Transverse colon (tissue), 4 donors: Measurements from ENCODE around the gene BRI3. TPM values are rescaled to one million over a fixed set of nuclear protein-coding genes. Genes with fewer than 3 reads are reported as not detected.

Experiments
- DNase-seq: peaks from one replicate; pipeline ENCODE4 v3.0.0-alpha.2; 2019
- H3K27ac ChIP-seq, 4 donors: fragments of 200-600 bp; sonication (generic); 2 replicates each; pipeline ENCODE4 v1.5.1; 2016 to 2018; ENCODE audit warnings: inconsistent platforms in 4 of 4
- H3K27me3 ChIP-seq: fragments of 200-600 bp; sonication (generic); 2 replicates; pipeline ENCODE4 v1.5.1; 2017; ENCODE audit warnings: inconsistent platforms
- H3K36me3 ChIP-seq, 4 donors: fragments of 200-600 bp; sonication (generic); 2 replicates each; pipeline ENCODE4 v1.5.1; 2017 to 2019; ENCODE audit warnings: inconsistent platforms in 4 of 4
- H3K4me1 ChIP-seq, 4 donors: fragments of 200-600 bp; sonication (generic); 2 replicates each; pipeline ENCODE4 v1.5.1; 2017 to 2020; ENCODE audit warnings: inconsistent platforms in 4 of 4
- H3K4me3 ChIP-seq, 4 donors: fragments of 200-600 bp; sonication (generic); 1 replicate in 1 of 4; 2 replicates in 3 of 4; pipeline versions ENCODE4 v1.5.1 to v1.6.1; 2017 to 2019; ENCODE audit warnings: inconsistent platforms in 4 of 4
- H3K9me3 ChIP-seq, 2 donors: fragments of 200-600 bp; sonication (generic); 2 replicates each; pipeline ENCODE4 v1.5.1; 2017 to 2019; ENCODE audit warnings: inconsistent platforms in 2 of 2
- CTCF ChIP-seq, 5 experiments: fragments of 200-600 bp in 3 of 5; fragments of 450-650 bp in 2 of 5; sonication (generic) in 3 of 5; IDR thresholded peaks; 1 replicate in 2 of 5; 2 replicates in 3 of 5; pipeline ENCODE4 v1.5.1; 2016 to 2017; ENCODE audit warnings: antibody characterized with exemption in 5 of 5, inconsistent platforms in 3 of 5, mild to moderate bottlenecking in 2 of 5, moderate library complexity in 1 of 5
- EP300 ChIP-seq: sonication (generic); formaldehyde crosslinking; IDR thresholded peaks from one replicate; pipeline ENCODE4 v1.6.1; 2017; ENCODE audit warnings: antibody characterized with exemption, low read depth
- POLR2A ChIP-seq: fragments of 450-650 bp; IDR thresholded peaks from one replicate; pipeline ENCODE4 v1.6.1; 2016; ENCODE audit warnings: antibody characterized with exemption, mild to moderate bottlenecking, moderate library complexity
- POLR2AphosphoS5 ChIP-seq, 3 donors: sonication (generic); formaldehyde crosslinking; IDR thresholded peaks; one replicate each; pipeline ENCODE4 v1.6.1; 2016; ENCODE audit warnings: antibody characterized with exemption in 3 of 3
- WGBS, 2 donors: methylation state at CpG; one replicate each; pipeline ENCODE4 v1.1.5; 2018; ENCODE audit warnings: low coverage in 1 of 2; 5-methylcytosine and 5-hydroxymethylcytosine counted together
- in situ Hi-C, 4 donors: fragments of 200-750 bp; cut with MboI; loops; one replicate each; pipeline versions ENCODE4 v1.15.0 to v1.15.1; 2017; ENCODE audit warnings: low sequenced_read_pairs in 3 of 4, low pct_ligation_motif_present in 1 of 4, low pct_unique_long_range_greater_than_20kb in 1 of 4
- intact Hi-C: fragments of 100-400 bp; cut with DNase I; formaldehyde crosslinking; loops from one replicate; pipeline ENCODE4 v1.15.1; 2023; ENCODE audit warnings: low total_unique reads
- total RNA-seq, 4 donors: library from RNA; depleted of rRNA; stranded (reverse); fragments of >200 nt; gene quantifications; one replicate each; pipeline ENCODE4 v1.1.0, GENCODE V29; 2016

BRI3 gene
- total RNA-seq, 4 donors from 2014 or later, result 9.8 to 87.5 (median 51.5) TPM

DNA sequence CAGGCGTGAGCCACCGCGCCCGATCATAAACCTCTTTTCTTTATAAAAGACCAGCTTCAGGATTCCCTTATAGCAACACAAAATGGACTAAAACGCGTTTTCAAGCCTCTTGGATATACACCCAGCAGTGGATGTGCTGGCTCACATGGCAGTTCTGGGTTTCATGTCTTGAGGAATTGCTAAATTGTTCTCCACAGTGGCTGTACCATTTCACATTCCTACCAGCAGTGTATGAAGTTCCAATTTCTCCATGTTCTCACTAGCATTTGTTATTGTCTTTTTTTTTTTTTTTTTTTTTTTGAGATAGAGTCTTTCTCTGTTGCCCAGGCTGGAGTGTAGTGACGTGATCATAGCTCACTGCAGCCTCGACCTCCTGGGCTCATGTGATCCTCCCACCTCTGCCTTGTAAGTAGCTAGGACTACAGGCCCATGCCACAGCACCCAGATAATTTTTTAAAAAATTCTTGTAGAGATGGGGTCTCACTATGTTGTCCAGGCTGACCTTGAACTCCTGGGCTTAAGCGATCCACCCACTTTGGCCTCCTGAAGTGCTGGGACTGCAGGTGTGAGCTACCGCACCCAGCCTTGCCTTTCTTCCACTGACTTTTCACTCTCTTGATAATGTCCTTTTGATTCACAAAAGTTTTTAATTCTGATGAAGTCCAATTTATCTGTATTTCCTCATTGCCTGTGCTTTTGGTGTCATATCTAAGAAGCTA is 46.9 kb upstream of the BRI3 start:
- TF ChIP-seq POLR2AphosphoS5 (IDR thresholded peaks at IDR 0.05) (no peak), CTCF (IDR thresholded peaks at IDR 0.05) (no peak), EP300 (no peak), POLR2A (no peak)
- H3K4me3 ChIP-seq, result no peak overlapping the region
- no peaks in the 10 kb centered on the region for H3K27me3 ChIP-seq
- intact Hi-C loops (no loop called here), in situ Hi-C loops (no loop called here)
- no peak for DNase-seq
- H3K27ac ChIP-seq, result no peak overlapping the region
- H3K36me3 ChIP-seq, result no peaks in the 10 kb centered on the region
- 92 to 96% methylated on average over 10 of the region's 10 CpGs for WGBS, 2 donors
- no peaks in the 10 kb centered on the region for H3K4me1 ChIP-seq
- no peaks in the 10 kb centered on the region for H3K9me3 ChIP-seq

DNA sequence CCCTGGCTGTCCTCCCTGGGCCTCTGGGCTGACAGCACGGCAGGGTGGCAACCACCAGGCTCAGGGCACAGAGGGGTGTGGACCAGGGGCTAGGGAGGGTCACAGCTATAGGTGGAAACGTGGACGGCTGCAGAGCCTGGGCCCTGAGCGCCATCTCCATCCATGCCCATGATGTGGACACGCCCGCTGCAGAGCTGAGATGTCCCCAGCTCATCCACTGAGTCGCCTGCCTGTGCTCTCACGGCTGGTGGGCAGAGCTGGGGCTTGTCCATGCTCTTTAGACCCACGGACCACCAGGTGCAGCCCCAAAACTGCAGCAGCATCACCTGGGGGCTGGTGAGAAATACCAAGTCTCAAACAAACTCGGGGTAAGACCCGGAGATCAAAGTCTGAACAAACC is 45.6 kb upstream of the BRI3 start:
- TF ChIP-seq EP300 (no peak), CTCF (IDR thresholded peaks at IDR 0.05) (no peak), POLR2A (no peak), POLR2AphosphoS5 (IDR thresholded peaks at IDR 0.05) (no peak)
- DNase-seq, result no peak
- Histone ChIP-seq H3K4me3 (no peak overlapping the region), H3K4me1 (no peaks in the 10 kb centered on the region), H3K27me3 (no peaks in the 10 kb centered on the region), H3K36me3 (no peaks in the 10 kb centered on the region), H3K27ac (no peak overlapping the region), H3K9me3 (no peaks in the 10 kb centered on the region)
- in situ Hi-C loops (no loop called here), intact Hi-C loops (no loop called here)
- WGBS, 2 donors, result 80 to 99% methylated on average over 1 to 11 of the region's 11 CpGs

DNA sequence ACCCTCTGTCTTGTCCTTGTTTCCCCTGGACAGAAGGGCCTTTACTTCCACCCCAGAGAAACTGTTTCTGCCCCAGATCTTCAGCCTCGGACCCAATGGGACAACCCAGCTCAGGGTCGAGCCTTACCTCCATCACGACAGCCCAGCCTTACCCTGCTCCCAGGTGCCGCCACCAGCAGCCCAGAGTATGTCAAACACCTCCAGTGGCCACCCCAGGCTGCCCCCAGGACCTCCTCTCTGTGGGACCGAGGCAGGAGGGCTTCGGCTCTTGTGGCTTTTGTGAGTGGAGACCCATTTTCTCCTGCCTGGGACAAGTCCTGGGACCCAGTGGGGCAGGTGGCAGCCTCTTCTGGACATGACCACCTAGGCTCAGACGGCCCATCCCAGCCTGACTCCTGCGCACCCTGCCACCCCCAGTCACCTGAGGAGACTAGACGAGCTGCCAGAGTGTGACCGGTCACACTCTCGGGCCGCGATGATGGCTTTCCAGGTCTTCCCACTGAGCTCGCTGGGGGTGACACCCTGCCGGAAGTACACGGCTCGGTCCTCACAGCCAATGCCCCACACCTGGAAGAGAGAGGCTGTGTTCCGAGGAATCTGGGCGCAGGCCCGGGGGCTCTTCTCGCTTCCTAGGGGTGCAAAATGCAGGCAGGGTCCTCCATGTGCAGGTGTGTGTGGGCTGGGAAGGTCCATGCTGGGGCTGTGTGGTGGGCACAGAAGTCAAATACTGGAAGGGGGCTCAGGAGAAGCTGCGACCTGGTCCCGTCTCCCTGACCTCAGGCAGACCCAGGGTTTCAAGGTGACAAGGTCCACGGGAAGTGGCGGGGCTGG is 44.9 kb upstream of the BRI3 start:
- H3K36me3 ChIP-seq, result no peaks in the 10 kb centered on the region
- DNase-seq, result no peak
- WGBS, 2 donors, result 95% methylated on average over 25 of the region's 25 CpGs; no CpG with 5 or more reads in 1 of the 2 donors
- no peaks in the 10 kb centered on the region for H3K9me3 ChIP-seq
- H3K4me3 ChIP-seq, result no peak overlapping the region
- no peak overlapping the region for H3K27ac ChIP-seq
- TF ChIP-seq EP300 (no peak), POLR2AphosphoS5 (IDR thresholded peaks at IDR 0.05) (no peak), POLR2A (no peak)
- in situ Hi-C loops, result no loop called here
- no peaks in the 10 kb centered on the region for H3K4me1 ChIP-seq
- intact Hi-C loops, result no loop called here
- H3K27me3 ChIP-seq, result no peaks in the 10 kb centered on the region

GRCh38 chr7:98238076-98238475 is 43.4 kb upstream of the BRI3 start:
- TF ChIP-seq POLR2A, result no peak
- no peak for TF ChIP-seq CTCF (IDR thresholded peaks at IDR 0.05)
- TF ChIP-seq EP300, result no peak
- TF ChIP-seq POLR2AphosphoS5 (IDR thresholded peaks at IDR 0.05), result no peak
- Histone ChIP-seq H3K9me3 (no peaks in the 10 kb centered on the region), H3K4me3 (no peak overlapping the region), H3K27ac (no peak overlapping the region), H3K36me3 (no peaks in the 10 kb centered on the region), H3K4me1 (no peaks in the 10 kb centered on the region), H3K27me3 (no peaks in the 10 kb centered on the region)
- DNase-seq, result no peak
- intact Hi-C loops (no loop called here), in situ Hi-C loops (no loop called here)
- WGBS, 2 donors, result 97 to 100% methylated on average over 1 to 4 of the region's 4 CpGs
